HepG2 (cell line): ENCODE measurements around the gene DNAAF3. TPM values are rescaled to one million over a fixed set of nuclear protein-coding genes. Genes with fewer than 3 reads are reported as not detected.
A peak's percentile ranks its signal among the peaks of the same experiment; 100 is the strongest.

Experiments used
- ADNP ChIP-seq: sonication (generic); formaldehyde crosslinking; IDR thresholded peaks from 2 replicates; pipeline ENCODE4 v1.4.0; 2020; ENCODE audit warnings: missing genetic modification reagents
- CENPT ChIP-seq: sonication (generic); formaldehyde crosslinking; IDR thresholded peaks from 2 replicates; pipeline ENCODE4 v1.8.0; 2022; ENCODE audit warnings: low read depth, mild to moderate bottlenecking, moderate library complexity, missing genetic modification reagents
- DNMT1 ChIP-seq: sonication (generic); formaldehyde crosslinking; IDR thresholded peaks from 2 replicates; pipeline ENCODE4 v1.5.1; 2020; ENCODE audit warnings: mild to moderate bottlenecking, missing genetic modification reagents
- FLYWCH1 ChIP-seq: sonication (generic); formaldehyde crosslinking; IDR thresholded peaks from 2 replicates; pipeline ENCODE4 v1.8.1; 2023; ENCODE audit warnings: mild to moderate bottlenecking, missing genetic modification reagents
- HDAC1 ChIP-seq: sonication (generic); formaldehyde crosslinking; IDR thresholded peaks from 2 replicates; pipeline ENCODE4 v1.5.1; 2020; ENCODE audit warnings: mild to moderate bottlenecking, missing genetic modification reagents
- JARID2 ChIP-seq: sonication (generic); formaldehyde crosslinking; IDR thresholded peaks from 2 replicates; pipeline ENCODE4 v1.8.1; 2023; ENCODE audit warnings: missing genetic modification reagents, inconsistent platforms; ENCODE audit not compliant: insufficient replicate concordance
- MBNL3 ChIP-seq: fragments of 250-450 bp; sonication (Bioruptor Pico); conservative IDR thresholded peaks from 2 replicates; pipeline ENCODE4 v1.8.0; 2022; ENCODE audit warnings: mild to moderate bottlenecking, inconsistent platforms
- PAWR ChIP-seq: sonication (generic); formaldehyde crosslinking; IDR thresholded peaks from 2 replicates; pipeline ENCODE4 v1.4.0; 2020; ENCODE audit warnings: missing genetic modification reagents, mild to moderate bottlenecking, borderline replicate concordance
- PITX1 ChIP-seq: sonication (generic); formaldehyde crosslinking; IDR thresholded peaks from 2 replicates; pipeline ENCODE4 v1.5.1; 2020; ENCODE audit warnings: mild to moderate bottlenecking, missing genetic modification reagents
- POLR2AphosphoS5 ChIP-seq: IDR thresholded peaks from 2 replicates; pipeline ENCODE4 v1.6.1; 2012; ENCODE audit warnings: low read depth, low read length
- RCOR2 ChIP-seq: IDR thresholded peaks from 2 replicates; pipeline ENCODE4 v1.6.1; 2016; ENCODE audit warnings: missing biosample characterization, missing genetic modification reagents
- SKI ChIP-seq: fragments of 450-650 bp; IDR thresholded peaks from one replicate; pipeline ENCODE4 v1.6.1; 2018; ENCODE audit warnings: mild to moderate bottlenecking; ENCODE audit not compliant: partially characterized antibody
- THAP11 ChIP-seq: IDR thresholded peaks from 2 replicates; pipeline ENCODE4 v1.6.1; 2016; ENCODE audit warnings: missing biosample characterization, missing genetic modification reagents
- TMF1 ChIP-seq: sonication (generic); formaldehyde crosslinking; IDR thresholded peaks from 2 replicates; pipeline ENCODE4 v1.8.1; 2022; ENCODE audit warnings: low read depth, missing genetic modification reagents
- ZNF20 ChIP-seq: sonication (generic); formaldehyde crosslinking; IDR thresholded peaks from 2 replicates; pipeline ENCODE4 v1.4.0; 2020; ENCODE audit warnings: mild to moderate bottlenecking, moderate library complexity, missing genetic modification reagents
- ZNF263 ChIP-seq: sonication (generic); formaldehyde crosslinking; IDR thresholded peaks from 2 replicates; pipeline ENCODE4 v1.4.0; 2020; ENCODE audit warnings: missing genetic modification reagents
- ZNF549 ChIP-seq: sonication (generic); formaldehyde crosslinking; IDR thresholded peaks from 2 replicates; pipeline ENCODE4 v1.5.0; 2020; ENCODE audit warnings: missing genetic modification reagents
- ZNF558 ChIP-seq: sonication (generic); formaldehyde crosslinking; IDR thresholded peaks from 2 replicates; pipeline ENCODE4 v1.9.0; 2022; ENCODE audit warnings: mild to moderate bottlenecking, missing genetic modification reagents, borderline replicate concordance
- ZNF562 ChIP-seq: sonication (generic); formaldehyde crosslinking; IDR thresholded peaks from 2 replicates; pipeline ENCODE4 v1.8.0; 2022; ENCODE audit warnings: missing genetic modification reagents, borderline replicate concordance
- ZNF772 ChIP-seq: sonication (generic); formaldehyde crosslinking; IDR thresholded peaks from 2 replicates; pipeline ENCODE4 v1.5.0; 2020; ENCODE audit warnings: mild to moderate bottlenecking, missing genetic modification reagents
- ZNF83 ChIP-seq: sonication (generic); formaldehyde crosslinking; IDR thresholded peaks from 2 replicates; pipeline ENCODE4 v1.4.0; 2020; ENCODE audit warnings: missing genetic modification reagents, mild to moderate bottlenecking, borderline replicate concordance
- polyA plus RNA-seq, 8 experiments: library from polyadenylated mRNA; depleted of rRNA in 3 of 8; stranded (reverse) in 7 of 8; unstranded in 1 of 8; fragments of >200 nt; fragmentation: Illumina TruSeq in 4 of 8; extraction: Trizol in 4 of 8; gene quantifications; 2 replicates each; pipeline versions ENCODE4 v1.2.1 to v1.2.3, GENCODE V29; 2011 to 2016; ENCODE audit warnings: low read depth in 4 of 8, missing spikeins in 1 of 8, mixed read lengths in 1 of 8; ENCODE audit not compliant: insufficient read depth in 1 of 8
- total RNA-seq, 5 experiments: library from RNA; depleted of rRNA; stranded (reverse); fragments of >200 nt; fragmentation: Illumina TruSeq; extraction: Trizol; gene quantifications; 2 replicates each; pipeline ENCODE4 v1.2.3, GENCODE V29; 2016; ENCODE audit warnings: low read depth in 1 of 5
- TF ChIP-seq, protein P1 (sequence below): sonication (generic); formaldehyde crosslinking; IDR thresholded peaks from 2 replicates; pipeline ENCODE4 v1.4.0; 2020; ENCODE audit warnings: missing genetic modification reagents, borderline replicate concordance
- TF ChIP-seq, protein P2 (sequence below): sonication (generic); formaldehyde crosslinking; IDR thresholded peaks from 2 replicates; pipeline ENCODE4 v1.5.0; 2020; ENCODE audit warnings: missing genetic modification reagents
- TF ChIP-seq, protein P3 (sequence below): sonication (generic); formaldehyde crosslinking; IDR thresholded peaks from 2 replicates; pipeline ENCODE4 v1.5.0; 2020; ENCODE audit warnings: missing genetic modification reagents
- TF ChIP-seq, protein P4 (sequence below): IDR thresholded peaks from 2 replicates; pipeline ENCODE4 v1.6.1; 2018; ENCODE audit warnings: missing genetic modification reagents, mild to moderate bottlenecking, missing compliant biosample characterization

DNAAF3 gene
- total and polyA plus RNA-seq, 2 of the 13 experiments (the other 11 are each of a cell fraction or from before 2014, with no cell fraction given) = 0.30 to 0.40 TPM

DNA sequence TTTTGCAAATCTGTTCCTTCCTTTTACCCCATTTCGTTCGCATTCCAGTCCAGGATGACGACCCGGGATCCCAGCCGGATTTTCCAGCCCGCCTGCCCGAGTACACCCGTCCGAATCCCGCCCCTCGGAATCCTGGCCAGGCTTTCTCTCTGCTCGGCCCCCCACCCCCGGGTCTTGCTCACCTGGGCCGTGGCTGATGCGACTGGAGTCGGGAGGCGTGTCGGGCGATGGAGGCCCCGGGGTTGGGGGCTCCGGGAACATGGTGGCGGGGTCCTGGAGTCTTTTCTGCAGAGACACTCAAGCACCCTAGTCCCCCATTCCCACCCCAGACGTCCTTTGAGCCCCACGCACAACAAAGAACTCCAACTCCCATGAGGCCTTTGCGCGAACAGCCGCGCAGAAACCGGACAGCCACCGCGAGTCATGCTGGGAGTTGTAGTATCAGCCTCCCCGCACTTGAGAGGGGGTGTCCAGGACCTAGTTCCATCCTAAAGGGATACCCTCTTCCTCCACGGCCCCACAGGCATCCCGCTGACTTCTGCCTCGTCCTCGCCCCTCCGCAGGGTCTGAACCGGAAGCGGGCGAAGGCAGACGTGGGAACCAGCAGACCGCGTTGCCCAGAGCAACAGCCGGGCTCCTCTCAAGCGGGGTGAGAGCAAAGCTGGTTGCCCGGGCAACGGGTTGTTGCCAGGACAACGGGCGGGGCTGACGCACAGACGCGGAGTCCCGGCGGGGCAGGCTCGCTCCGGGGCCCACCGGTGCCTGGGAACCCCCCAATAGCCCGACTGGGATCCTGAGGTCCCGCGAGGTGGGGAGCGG is 12.6 kb upstream of the DNAAF3 start (continued):
- TF ChIP-seq DNMT1 (CRISPR knock-in tag) = no peak
- no peak for TF ChIP-seq RCOR2 (CRISPR knock-in tag)
- TF ChIP-seq ZNF83 = no peak
- no peak for TF ChIP-seq PAWR (CRISPR knock-in tag)
- TF ChIP-seq ZNF549 (CRISPR knock-in tag) = no peak
- TF ChIP-seq ZNF562 (CRISPR knock-in tag) = no peak
- TF ChIP-seq PITX1 (CRISPR knock-in tag) = peak; percentile 20; the same call in 1 of the 2 replicates
- TF ChIP-seq, protein P1, sequence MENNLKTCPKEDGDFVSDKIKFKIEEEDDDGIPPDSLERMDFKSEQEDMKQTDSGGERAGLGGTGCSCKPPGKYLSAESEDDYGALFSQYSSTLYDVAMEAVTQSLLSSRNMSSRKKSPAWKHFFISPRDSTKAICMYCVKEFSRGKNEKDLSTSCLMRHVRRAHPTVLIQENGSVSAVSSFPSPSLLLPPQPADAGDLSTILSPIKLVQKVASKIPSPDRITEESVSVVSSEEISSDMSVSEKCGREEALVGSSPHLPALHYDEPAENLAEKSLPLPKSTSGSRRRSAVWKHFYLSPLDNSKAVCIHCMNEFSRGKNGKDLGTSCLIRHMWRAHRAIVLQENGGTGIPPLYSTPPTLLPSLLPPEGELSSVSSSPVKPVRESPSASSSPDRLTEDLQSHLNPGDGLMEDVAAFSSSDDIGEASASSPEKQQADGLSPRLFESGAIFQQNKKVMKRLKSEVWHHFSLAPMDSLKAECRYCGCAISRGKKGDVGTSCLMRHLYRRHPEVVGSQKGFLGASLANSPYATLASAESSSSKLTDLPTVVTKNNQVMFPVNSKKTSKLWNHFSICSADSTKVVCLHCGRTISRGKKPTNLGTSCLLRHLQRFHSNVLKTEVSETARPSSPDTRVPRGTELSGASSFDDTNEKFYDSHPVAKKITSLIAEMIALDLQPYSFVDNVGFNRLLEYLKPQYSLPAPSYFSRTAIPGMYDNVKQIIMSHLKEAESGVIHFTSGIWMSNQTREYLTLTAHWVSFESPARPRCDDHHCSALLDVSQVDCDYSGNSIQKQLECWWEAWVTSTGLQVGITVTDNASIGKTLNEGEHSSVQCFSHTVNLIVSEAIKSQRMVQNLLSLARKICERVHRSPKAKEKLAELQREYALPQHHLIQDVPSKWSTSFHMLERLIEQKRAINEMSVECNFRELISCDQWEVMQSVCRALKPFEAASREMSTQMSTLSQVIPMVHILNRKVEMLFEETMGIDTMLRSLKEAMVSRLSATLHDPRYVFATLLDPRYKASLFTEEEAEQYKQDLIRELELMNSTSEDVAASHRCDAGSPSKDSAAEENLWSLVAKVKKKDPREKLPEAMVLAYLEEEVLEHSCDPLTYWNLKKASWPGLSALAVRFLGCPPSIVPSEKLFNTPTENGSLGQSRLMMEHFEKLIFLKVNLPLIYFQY (CRISPR knock-in tag) = no peak
- TF ChIP-seq JARID2 (CRISPR knock-in tag) = no peak
- peak; percentile 99 for TF ChIP-seq THAP11 (CRISPR knock-in tag)
- TF ChIP-seq ADNP = no peak
- TF ChIP-seq FLYWCH1 = no peak
- no peak for TF ChIP-seq ZNF20 (CRISPR knock-in tag)
- TF ChIP-seq HDAC1 (CRISPR knock-in tag) = no peak; the same call in 1 of the 2 replicates
- TF ChIP-seq POLR2AphosphoS5 = no peak
- no peak for TF ChIP-seq TMF1 (CRISPR knock-in tag)
- TF ChIP-seq ZNF558 (CRISPR knock-in tag) = no peak
- TF ChIP-seq ZNF772 (CRISPR knock-in tag) = no peak
- no peak for TF ChIP-seq SKI
- TF ChIP-seq, protein P2, sequence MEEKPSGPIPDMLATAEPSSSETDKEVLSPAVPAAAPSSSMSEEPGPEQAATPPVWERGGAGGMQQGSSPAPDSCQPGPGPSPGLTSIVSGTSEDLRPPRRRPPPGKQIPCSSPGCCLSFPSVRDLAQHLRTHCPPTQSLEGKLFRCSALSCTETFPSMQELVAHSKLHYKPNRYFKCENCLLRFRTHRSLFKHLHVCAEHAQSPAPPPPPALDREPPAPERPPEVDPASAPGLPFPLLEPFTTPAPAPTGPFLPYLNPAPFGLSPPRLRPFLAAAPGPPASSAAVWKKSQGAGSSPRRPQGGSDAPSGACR (CRISPR knock-in tag) = no peak
- TF ChIP-seq ZNF263 (CRISPR knock-in tag) = no peak
- TF ChIP-seq, protein P3, sequence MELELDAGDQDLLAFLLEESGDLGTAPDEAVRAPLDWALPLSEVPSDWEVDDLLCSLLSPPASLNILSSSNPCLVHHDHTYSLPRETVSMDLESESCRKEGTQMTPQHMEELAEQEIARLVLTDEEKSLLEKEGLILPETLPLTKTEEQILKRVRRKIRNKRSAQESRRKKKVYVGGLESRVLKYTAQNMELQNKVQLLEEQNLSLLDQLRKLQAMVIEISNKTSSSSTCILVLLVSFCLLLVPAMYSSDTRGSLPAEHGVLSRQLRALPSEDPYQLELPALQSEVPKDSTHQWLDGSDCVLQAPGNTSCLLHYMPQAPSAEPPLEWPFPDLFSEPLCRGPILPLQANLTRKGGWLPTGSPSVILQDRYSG (CRISPR knock-in tag) = no peak
- TF ChIP-seq, protein P4, sequence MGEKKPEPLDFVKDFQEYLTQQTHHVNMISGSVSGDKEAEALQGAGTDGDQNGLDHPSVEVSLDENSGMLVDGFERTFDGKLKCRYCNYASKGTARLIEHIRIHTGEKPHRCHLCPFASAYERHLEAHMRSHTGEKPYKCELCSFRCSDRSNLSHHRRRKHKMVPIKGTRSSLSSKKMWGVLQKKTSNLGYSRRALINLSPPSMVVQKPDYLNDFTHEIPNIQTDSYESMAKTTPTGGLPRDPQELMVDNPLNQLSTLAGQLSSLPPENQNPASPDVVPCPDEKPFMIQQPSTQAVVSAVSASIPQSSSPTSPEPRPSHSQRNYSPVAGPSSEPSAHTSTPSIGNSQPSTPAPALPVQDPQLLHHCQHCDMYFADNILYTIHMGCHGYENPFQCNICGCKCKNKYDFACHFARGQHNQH (CRISPR knock-in tag) = no peak; the same call in 1 of the 2 replicates
- no peak for TF ChIP-seq CENPT
- TF ChIP-seq MBNL3 (CRISPR knock-in tag) = no peak
